Suprapubic skin (tissue), 4 donors: ENCODE measurements around the gene KAZN.

Experiments
- EP300 ChIP-seq: sonication (generic); formaldehyde crosslinking; IDR thresholded peaks from one replicate; pipeline ENCODE4 v1.6.1; 2017; ENCODE audit warnings: antibody characterized with exemption
- POLR2AphosphoS5 ChIP-seq, 3 donors: sonication (generic); formaldehyde crosslinking; IDR thresholded peaks; one replicate each; pipeline ENCODE4 v1.6.1; 2017; ENCODE audit warnings: antibody characterized with exemption in 3 of 3
- TF ChIP-seq, protein P1 (sequence below), 2 donors: fragments of 200-600 bp in 1 of 2; fragments of 450-650 bp in 1 of 2; sonication (generic) in 1 of 2; IDR thresholded peaks; one replicate each; pipeline ENCODE4 v1.5.1; 2016 to 2019; ENCODE audit warnings: antibody characterized with exemption in 2 of 2, mild to moderate bottlenecking in 1 of 2, moderate library complexity in 1 of 2

DNA sequence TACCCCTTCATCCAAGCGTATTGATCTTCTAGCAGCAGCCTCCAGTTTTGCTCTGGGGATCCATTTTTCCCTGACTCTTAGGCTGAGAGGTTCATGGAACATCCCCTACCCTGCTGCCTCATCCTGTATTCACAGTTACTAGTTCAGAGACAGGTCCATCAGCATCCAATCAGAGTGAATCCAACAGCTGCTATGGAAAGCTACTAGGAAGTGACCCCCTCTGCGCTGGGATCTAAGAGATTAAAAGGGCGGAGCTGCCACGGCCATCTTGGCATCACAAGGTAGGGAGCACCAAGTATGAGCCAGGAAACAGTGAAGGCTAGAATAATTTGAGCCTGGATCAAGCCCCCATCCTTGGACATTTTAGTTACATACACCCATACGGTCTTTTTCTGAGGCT lies 32.5 kb downstream of the KAZN start:
- TF ChIP-seq, protein P1, sequence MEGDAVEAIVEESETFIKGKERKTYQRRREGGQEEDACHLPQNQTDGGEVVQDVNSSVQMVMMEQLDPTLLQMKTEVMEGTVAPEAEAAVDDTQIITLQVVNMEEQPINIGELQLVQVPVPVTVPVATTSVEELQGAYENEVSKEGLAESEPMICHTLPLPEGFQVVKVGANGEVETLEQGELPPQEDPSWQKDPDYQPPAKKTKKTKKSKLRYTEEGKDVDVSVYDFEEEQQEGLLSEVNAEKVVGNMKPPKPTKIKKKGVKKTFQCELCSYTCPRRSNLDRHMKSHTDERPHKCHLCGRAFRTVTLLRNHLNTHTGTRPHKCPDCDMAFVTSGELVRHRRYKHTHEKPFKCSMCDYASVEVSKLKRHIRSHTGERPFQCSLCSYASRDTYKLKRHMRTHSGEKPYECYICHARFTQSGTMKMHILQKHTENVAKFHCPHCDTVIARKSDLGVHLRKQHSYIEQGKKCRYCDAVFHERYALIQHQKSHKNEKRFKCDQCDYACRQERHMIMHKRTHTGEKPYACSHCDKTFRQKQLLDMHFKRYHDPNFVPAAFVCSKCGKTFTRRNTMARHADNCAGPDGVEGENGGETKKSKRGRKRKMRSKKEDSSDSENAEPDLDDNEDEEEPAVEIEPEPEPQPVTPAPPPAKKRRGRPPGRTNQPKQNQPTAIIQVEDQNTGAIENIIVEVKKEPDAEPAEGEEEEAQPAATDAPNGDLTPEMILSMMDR (IDR thresholded peaks at IDR 0.05) = no peak
- TF ChIP-seq POLR2AphosphoS5 (IDR thresholded peaks at IDR 0.05) (no peak), EP300 (no peak)
